ENCODE measurements around the gene PPP6R2.

- TF ChIP-seq CTCF (IDR thresholded peaks at IDR 0.05; ENCODE audit: low read depth, low read length) (no peak), MYC (IDR thresholded peaks at IDR 0.05; ENCODE audit: low read depth, low read length) (no peak)
Measured at GRCh38 chr22:50418624-50419023, 75.5 kb downstream of the PPP6R2 start.

All from NB4 (cell line).